Activated T-helper 17 cell treated with anti-CD3 and anti-CD28 coated beads, Interleukin-2, amount 50 U/mL, for 72 hours (primary cell): ENCODE measurements around the gene SIGLEC14. TPM values are rescaled to one million over a fixed set of nuclear protein-coding genes. Genes with fewer than 3 reads are reported as not detected.
A peak's percentile ranks its signal among the peaks of the same experiment; 100 is the strongest.

Experiments used
- ATAC-seq: fragments of 150-1000 bp; cut with Tn5 transposase; replicated peaks from 2 replicates; pipeline ENCODE4 v1.10.0; 2021; ENCODE audit warnings: mild to moderate bottlenecking, moderate library complexity
- H3K27ac Mint-ChIP-seq: one replicate; pipeline ENCODE4 v1.8.0; 2022; ENCODE audit warnings: mixed read lengths
- H3K27me3 Mint-ChIP-seq: one replicate; pipeline ENCODE4 v1.8.0; 2022; ENCODE audit warnings: mixed read lengths
- H3K36me3 Mint-ChIP-seq: one replicate; pipeline ENCODE4 v1.8.0; 2022; ENCODE audit warnings: low read depth, mild to moderate bottlenecking, mixed read lengths
- H3K4me1 Mint-ChIP-seq: one replicate; pipeline ENCODE4 v1.8.0; 2022; ENCODE audit warnings: mixed read lengths
- H3K4me3 Mint-ChIP-seq: one replicate; pipeline ENCODE4 v1.8.0; 2022; ENCODE audit warnings: mild to moderate bottlenecking, mixed read lengths
- H3K9me3 Mint-ChIP-seq: one replicate; pipeline ENCODE4 v1.8.0; 2022; ENCODE audit warnings: mixed read lengths
- total RNA-seq, 2 donors: library from RNA; stranded (reverse); gene quantifications; one replicate each; pipeline ENCODE4 v1.2.3, GENCODE V29; 2022

The SIGLEC14 gene
- total RNA-seq, 2 donors from 2014 or later = not detected

GRCh38 chr19:51614789-51615188 lies 31.8 kb downstream of the SIGLEC14 start:
- peaks cover 8% of the 10 kb centered on the region for H3K9me3 Mint-ChIP-seq
- H3K36me3 Mint-ChIP-seq = no peaks in the 10 kb centered on the region
- H3K4me3 Mint-ChIP-seq = no peak overlapping the region
- ATAC-seq = no peak
- no peak overlapping the region for H3K27ac Mint-ChIP-seq
- no peaks in the 10 kb centered on the region for H3K4me1 Mint-ChIP-seq
- H3K27me3 Mint-ChIP-seq = peaks cover 35% of the 10 kb centered on the region

- Mint-ChIP-seq H3K9me3 (peaks cover 8% of the 10 kb centered on the region), H3K36me3 (no peaks in the 10 kb centered on the region), H3K27me3 (peaks cover 26% of the 10 kb centered on the region), H3K4me1 (peaks cover 7% of the 10 kb centered on the region), H3K27ac (no peak overlapping the region), H3K4me3 (no peak overlapping the region)
- ATAC-seq = no peak
These were observed 36.0 kb downstream of the SIGLEC14 start for GRCh38 chr19:51610576-51610975.

GRCh38 chr19:51607920-51608562 lies 38.6 kb downstream of the SIGLEC14 start:
- ATAC-seq = peak; percentile 24
- Mint-ChIP-seq H3K27ac (no peak overlapping the region), H3K27me3 (peaks cover 30% of the 10 kb centered on the region), H3K4me1 (peaks cover 7% of the 10 kb centered on the region), H3K36me3 (no peaks in the 10 kb centered on the region), H3K9me3 (peaks cover 8% of the 10 kb centered on the region), H3K4me3 (no peak overlapping the region)

- Mint-ChIP-seq H3K27me3 (peaks cover 24% of the 10 kb centered on the region), H3K4me3 (no peak overlapping the region), H3K27ac (no peak overlapping the region), H3K4me1 (peaks cover 7% of the 10 kb centered on the region), H3K9me3 (no peaks in the 10 kb centered on the region), H3K36me3 (no peaks in the 10 kb centered on the region)
- ATAC-seq = peak; percentile 69
These were observed 39.5 kb downstream of the SIGLEC14 start for GRCh38 chr19:51607077-51607476.

GRCh38 chr19:51602189-51602854 lies 44.3 kb downstream of the SIGLEC14 start:
- Mint-ChIP-seq H3K27ac (no peak overlapping the region), H3K4me1 (peaks cover 5% of the 10 kb centered on the region), H3K36me3 (no peaks in the 10 kb centered on the region), H3K9me3 (no peaks in the 10 kb centered on the region), H3K4me3 (no peak overlapping the region), H3K27me3 (peaks cover 26% of the 10 kb centered on the region)
- ATAC-seq = no peak

GRCh38 chr19:51600940-51601580 lies 45.6 kb downstream of the SIGLEC14 start:
- Mint-ChIP-seq H3K36me3 (no peaks in the 10 kb centered on the region), H3K9me3 (no peaks in the 10 kb centered on the region), H3K4me3 (no peak overlapping the region), H3K27ac (no peak overlapping the region), H3K27me3 (peaks cover 28% of the 10 kb centered on the region), H3K4me1 (no peaks in the 10 kb centered on the region)
- ATAC-seq = no peak

GRCh38 chr19:51599084-51599483 lies 47.5 kb downstream of the SIGLEC14 start:
- ATAC-seq = no peak
- Mint-ChIP-seq H3K4me3 (no peak overlapping the region), H3K4me1 (peaks cover 10% of the 10 kb centered on the region), H3K9me3 (no peaks in the 10 kb centered on the region), H3K27me3 (peaks cover 23% of the 10 kb centered on the region), H3K36me3 (no peaks in the 10 kb centered on the region), H3K27ac (no peak overlapping the region)

GRCh38 chr19:51598159-51598915 lies 48.3 kb downstream of the SIGLEC14 start:
- no peak for ATAC-seq
- Mint-ChIP-seq H3K4me3 (no peak overlapping the region), H3K36me3 (no peaks in the 10 kb centered on the region), H3K4me1 (peaks cover 17% of the 10 kb centered on the region), H3K9me3 (no peaks in the 10 kb centered on the region), H3K27me3 (peaks cover 23% of the 10 kb centered on the region), H3K27ac (no peak overlapping the region)

- H3K36me3 Mint-ChIP-seq = no peaks in the 10 kb centered on the region
- peaks cover 16% of the 10 kb centered on the region for H3K27me3 Mint-ChIP-seq
- H3K9me3 Mint-ChIP-seq = no peaks in the 10 kb centered on the region
- H3K27ac Mint-ChIP-seq = peak overlapping the region; percentile 89
- H3K4me3 Mint-ChIP-seq = peak overlapping the region; percentile 94
- peaks cover 19% of the 10 kb centered on the region for H3K4me1 Mint-ChIP-seq
- no peak for ATAC-seq
These were observed 51.1 kb downstream of the SIGLEC14 start for GRCh38 chr19:51595190-51596175.

- H3K9me3 Mint-ChIP-seq = no peaks in the 10 kb centered on the region
- H3K27ac Mint-ChIP-seq = peak overlapping the region; percentile 89
- peak overlapping the region; percentile 94 for H3K4me3 Mint-ChIP-seq
- H3K4me1 Mint-ChIP-seq = peaks cover 19% of the 10 kb centered on the region
- ATAC-seq = peak; percentile 13
- peaks cover 9% of the 10 kb centered on the region for H3K27me3 Mint-ChIP-seq
- H3K36me3 Mint-ChIP-seq = no peaks in the 10 kb centered on the region
These were observed 51.9 kb downstream of the SIGLEC14 start for GRCh38 chr19:51594774-51595109.

GRCh38 chr19:51593969-51594773 lies 52.5 kb downstream of the SIGLEC14 start:
- ATAC-seq = peak; percentile 100
- H3K4me1 Mint-ChIP-seq = peaks cover 19% of the 10 kb centered on the region
- H3K27me3 Mint-ChIP-seq = peaks cover 9% of the 10 kb centered on the region

GRCh38 chr19:51593138-51593890 lies 53.3 kb downstream of the SIGLEC14 start:
- Mint-ChIP-seq H3K4me1 (peaks cover 19% of the 10 kb centered on the region), H3K27ac (peak overlapping the region; percentile 89), H3K36me3 (no peaks in the 10 kb centered on the region), H3K27me3 (peaks cover 9% of the 10 kb centered on the region), H3K4me3 (peak overlapping the region; percentile 94), H3K9me3 (no peaks in the 10 kb centered on the region)
- no peak for ATAC-seq

More at GRCh38 chr19:51593969-51594773, 52.5 kb downstream of the SIGLEC14 start:
- H3K27ac Mint-ChIP-seq = peak overlapping the region; percentile 89
- H3K9me3 Mint-ChIP-seq = no peaks in the 10 kb centered on the region
- H3K36me3 Mint-ChIP-seq = no peaks in the 10 kb centered on the region
- H3K4me3 Mint-ChIP-seq = peak overlapping the region; percentile 94
